Measurements from ENCODE around the gene NUDT16L1.

GRCh38 chr16:4690946-4691665, 2.3 kb upstream of the NUDT16L1 start:
- TF ChIP-seq CTCF (IDR thresholded peaks at IDR 0.05) (no peak), POLR2A (IDR thresholded peaks at IDR 0.05) (no peak), POLR2AphosphoS5 (IDR thresholded peaks at IDR 0.05) (no peak), EP300 (IDR thresholded peaks at IDR 0.05) (no peak)
